ENCODE measurements around the gene TMEM205. TPM values are rescaled to one million over a fixed set of nuclear protein-coding genes. Genes with fewer than 3 reads are reported as not detected.

The TMEM205 gene
- total and polyA plus RNA-seq, 2 of the 13 experiments (the other 11 are each of a cell fraction or from before 2014, with no cell fraction given), result 45.5 to 98.7 TPM

DNA sequence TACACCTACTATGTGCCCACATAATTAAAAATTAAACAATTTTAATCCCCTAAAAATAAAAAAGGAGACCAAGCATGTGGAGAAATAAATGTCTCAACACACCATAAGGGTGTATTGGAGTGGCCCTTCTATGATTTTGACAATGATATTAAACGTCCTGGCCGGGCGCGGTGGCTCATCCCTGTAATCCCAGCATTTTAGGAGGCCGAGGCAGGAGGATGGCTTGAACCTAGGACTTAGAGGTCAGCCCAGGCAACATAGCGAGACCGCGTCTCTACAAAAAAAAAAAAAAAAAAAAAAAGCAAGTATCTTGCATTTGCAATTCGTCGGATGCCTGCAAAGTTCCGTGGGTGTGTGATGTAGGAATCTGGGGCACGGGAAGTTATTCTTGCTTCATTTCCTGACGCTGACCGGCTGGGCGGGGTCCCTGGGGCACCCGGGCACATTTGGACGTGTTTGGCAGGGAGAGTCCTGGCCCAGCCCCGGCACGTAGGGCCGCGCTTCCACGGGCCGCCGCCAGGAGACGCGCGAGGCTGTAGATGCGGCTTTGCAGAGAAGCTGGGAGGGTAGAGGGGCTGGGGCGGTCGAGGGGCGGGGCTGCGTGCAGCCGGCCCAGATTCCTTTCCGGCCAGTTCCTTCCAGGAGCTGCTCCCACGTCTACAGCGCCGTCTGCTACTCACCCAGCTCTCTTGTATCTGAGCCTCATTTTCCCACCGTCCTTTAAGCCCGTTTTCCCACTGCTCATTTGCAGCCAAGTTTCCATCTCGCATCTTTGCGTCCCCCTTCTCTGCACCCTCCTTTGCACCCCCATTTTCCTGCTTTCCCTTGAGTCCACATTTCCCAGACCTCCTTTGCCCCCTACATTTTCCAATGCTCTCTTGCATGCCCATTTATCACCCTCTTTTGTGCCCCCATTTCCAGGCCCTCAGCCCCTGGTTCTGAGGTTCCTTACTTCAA, 52.4 kb downstream of the TMEM205 start (continued):
- no peak for TF ChIP-seq SAFB2 (CRISPR knock-in tag; IDR thresholded peaks at IDR 0.05; ENCODE audit: borderline replicate concordance, low read depth)
- no peak for TF ChIP-seq GABPA (IDR thresholded peaks at IDR 0.05; ENCODE audit: low read depth, low read length)
- TF ChIP-seq GABPA (CRISPR knock-in tag; IDR thresholded peaks at IDR 0.05; ENCODE audit: low read depth), result peak; percentile 52
- peak; percentile 55; the same call in 1 of the 2 replicates for TF ChIP-seq ZNF619 (CRISPR knock-in tag; IDR thresholded peaks at IDR 0.05)
- TF ChIP-seq, protein P1, sequence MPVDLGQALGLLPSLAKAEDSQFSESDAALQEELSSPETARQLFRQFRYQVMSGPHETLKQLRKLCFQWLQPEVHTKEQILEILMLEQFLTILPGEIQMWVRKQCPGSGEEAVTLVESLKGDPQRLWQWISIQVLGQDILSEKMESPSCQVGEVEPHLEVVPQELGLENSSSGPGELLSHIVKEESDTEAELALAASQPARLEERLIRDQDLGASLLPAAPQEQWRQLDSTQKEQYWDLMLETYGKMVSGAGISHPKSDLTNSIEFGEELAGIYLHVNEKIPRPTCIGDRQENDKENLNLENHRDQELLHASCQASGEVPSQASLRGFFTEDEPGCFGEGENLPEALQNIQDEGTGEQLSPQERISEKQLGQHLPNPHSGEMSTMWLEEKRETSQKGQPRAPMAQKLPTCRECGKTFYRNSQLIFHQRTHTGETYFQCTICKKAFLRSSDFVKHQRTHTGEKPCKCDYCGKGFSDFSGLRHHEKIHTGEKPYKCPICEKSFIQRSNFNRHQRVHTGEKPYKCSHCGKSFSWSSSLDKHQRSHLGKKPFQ (CRISPR knock-in tag; IDR thresholded peaks at IDR 0.05; ENCODE audit: insufficient replicate concordance), result no peak
- TF ChIP-seq SMC3 (IDR thresholded peaks at IDR 0.05; ENCODE audit: low read length), result peak; percentile 46; the same call in 1 of the 2 replicates
- TF ChIP-seq ZFP41 (CRISPR knock-in tag; IDR thresholded peaks at IDR 0.05; ENCODE audit: borderline replicate concordance), result no peak
- TF ChIP-seq DNMT3B (CRISPR knock-in tag; conservative IDR thresholded peaks at IDR 0.05), result peak; percentile 74; the same call in 1 of the 2 replicates
- TF ChIP-seq ZNF569 (CRISPR knock-in tag; IDR thresholded peaks at IDR 0.05; ENCODE audit: borderline replicate concordance), result no peak
- no peak for TF ChIP-seq AHR (CRISPR knock-in tag; IDR thresholded peaks at IDR 0.05)
- TF ChIP-seq, protein P2, sequence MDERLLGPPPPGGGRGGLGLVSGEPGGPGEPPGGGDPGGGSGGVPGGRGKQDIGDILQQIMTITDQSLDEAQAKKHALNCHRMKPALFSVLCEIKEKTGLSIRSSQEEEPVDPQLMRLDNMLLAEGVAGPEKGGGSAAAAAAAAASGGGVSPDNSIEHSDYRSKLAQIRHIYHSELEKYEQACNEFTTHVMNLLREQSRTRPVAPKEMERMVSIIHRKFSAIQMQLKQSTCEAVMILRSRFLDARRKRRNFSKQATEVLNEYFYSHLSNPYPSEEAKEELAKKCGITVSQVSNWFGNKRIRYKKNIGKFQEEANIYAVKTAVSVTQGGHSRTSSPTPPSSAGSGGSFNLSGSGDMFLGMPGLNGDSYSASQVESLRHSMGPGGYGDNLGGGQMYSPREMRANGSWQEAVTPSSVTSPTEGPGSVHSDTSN (CRISPR knock-in tag; IDR thresholded peaks at IDR 0.05), result no peak
- TF ChIP-seq ZNF562 (CRISPR knock-in tag; IDR thresholded peaks at IDR 0.05; ENCODE audit: borderline replicate concordance), result no peak
- no peak for TF ChIP-seq HOXA5 (CRISPR knock-in tag; IDR thresholded peaks at IDR 0.05)
- TF ChIP-seq, protein P3, sequence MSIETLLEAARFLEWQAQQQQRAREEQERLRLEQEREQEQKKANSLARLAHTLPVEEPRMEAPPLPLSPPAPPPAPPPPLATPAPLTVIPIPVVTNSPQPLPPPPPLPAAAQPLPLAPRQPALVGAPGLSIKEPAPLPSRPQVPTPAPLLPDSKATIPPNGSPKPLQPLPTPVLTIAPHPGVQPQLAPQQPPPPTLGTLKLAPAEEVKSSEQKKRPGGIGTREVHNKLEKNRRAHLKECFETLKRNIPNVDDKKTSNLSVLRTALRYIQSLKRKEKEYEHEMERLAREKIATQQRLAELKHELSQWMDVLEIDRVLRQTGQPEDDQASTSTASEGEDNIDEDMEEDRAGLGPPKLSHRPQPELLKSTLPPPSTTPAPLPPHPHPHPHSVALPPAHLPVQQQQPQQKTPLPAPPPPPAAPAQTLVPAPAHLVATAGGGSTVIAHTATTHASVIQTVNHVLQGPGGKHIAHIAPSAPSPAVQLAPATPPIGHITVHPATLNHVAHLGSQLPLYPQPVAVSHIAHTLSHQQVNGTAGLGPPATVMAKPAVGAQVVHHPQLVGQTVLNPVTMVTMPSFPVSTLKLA (IDR thresholded peaks at IDR 0.05), result no peak
- no peak for TF ChIP-seq ZNF251 (CRISPR knock-in tag; IDR thresholded peaks at IDR 0.05)
- TF ChIP-seq ZBTB3 (CRISPR knock-in tag; IDR thresholded peaks at IDR 0.05; ENCODE audit: borderline replicate concordance, low read depth), result no peak
- 0 out of 2 replicates have a peak, but pooled peaks have one; percentile 20 for TF ChIP-seq KMT2A (CRISPR knock-in tag; IDR thresholded peaks at IDR 0.05)
- TF ChIP-seq, protein P4, sequence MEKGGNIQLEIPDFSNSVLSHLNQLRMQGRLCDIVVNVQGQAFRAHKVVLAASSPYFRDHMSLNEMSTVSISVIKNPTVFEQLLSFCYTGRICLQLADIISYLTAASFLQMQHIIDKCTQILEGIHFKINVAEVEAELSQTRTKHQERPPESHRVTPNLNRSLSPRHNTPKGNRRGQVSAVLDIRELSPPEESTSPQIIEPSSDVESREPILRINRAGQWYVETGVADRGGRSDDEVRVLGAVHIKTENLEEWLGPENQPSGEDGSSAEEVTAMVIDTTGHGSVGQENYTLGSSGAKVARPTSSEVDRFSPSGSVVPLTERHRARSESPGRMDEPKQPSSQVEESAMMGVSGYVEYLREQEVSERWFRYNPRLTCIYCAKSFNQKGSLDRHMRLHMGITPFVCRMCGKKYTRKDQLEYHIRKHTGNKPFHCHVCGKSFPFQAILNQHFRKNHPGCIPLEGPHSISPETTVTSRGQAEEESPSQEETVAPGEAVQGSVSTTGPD (CRISPR knock-in tag; IDR thresholded peaks at IDR 0.05), result no peak
- TF ChIP-seq ZNF430 (CRISPR knock-in tag; IDR thresholded peaks at IDR 0.05), result no peak
- TF ChIP-seq NR2C2 (CRISPR knock-in tag; IDR thresholded peaks at IDR 0.05; ENCODE audit: borderline replicate concordance), result no peak
- peak; percentile 86 for TF ChIP-seq XRCC5 (optimal IDR thresholded peaks at IDR 0.05; ENCODE audit: low read length)
- no peak for TF ChIP-seq ZNF224 (CRISPR knock-in tag; IDR thresholded peaks at IDR 0.05)
- TF ChIP-seq ZNF180 (CRISPR knock-in tag; IDR thresholded peaks at IDR 0.05; ENCODE audit: borderline replicate concordance, low read depth), result no peak
- TF ChIP-seq FOXM1 (CRISPR knock-in tag; IDR thresholded peaks at IDR 0.05), result no peak
